ENCODE data around the gene SLC2A8.

DNA sequence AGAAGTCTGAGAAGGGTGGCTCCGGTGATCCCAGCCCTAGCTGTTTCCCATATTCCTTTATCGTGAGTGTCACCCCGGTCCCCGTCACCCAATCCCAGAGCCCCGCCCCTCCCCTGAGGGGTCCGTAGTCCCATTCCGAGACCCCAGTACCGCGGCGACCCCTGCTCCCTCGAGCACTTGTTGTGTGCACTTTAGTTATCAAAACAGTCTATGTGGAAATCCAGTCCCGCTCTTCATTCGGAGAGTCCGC, 54.6 kb downstream of the SLC2A8 start:
- TF ChIP-seq, protein P1, sequence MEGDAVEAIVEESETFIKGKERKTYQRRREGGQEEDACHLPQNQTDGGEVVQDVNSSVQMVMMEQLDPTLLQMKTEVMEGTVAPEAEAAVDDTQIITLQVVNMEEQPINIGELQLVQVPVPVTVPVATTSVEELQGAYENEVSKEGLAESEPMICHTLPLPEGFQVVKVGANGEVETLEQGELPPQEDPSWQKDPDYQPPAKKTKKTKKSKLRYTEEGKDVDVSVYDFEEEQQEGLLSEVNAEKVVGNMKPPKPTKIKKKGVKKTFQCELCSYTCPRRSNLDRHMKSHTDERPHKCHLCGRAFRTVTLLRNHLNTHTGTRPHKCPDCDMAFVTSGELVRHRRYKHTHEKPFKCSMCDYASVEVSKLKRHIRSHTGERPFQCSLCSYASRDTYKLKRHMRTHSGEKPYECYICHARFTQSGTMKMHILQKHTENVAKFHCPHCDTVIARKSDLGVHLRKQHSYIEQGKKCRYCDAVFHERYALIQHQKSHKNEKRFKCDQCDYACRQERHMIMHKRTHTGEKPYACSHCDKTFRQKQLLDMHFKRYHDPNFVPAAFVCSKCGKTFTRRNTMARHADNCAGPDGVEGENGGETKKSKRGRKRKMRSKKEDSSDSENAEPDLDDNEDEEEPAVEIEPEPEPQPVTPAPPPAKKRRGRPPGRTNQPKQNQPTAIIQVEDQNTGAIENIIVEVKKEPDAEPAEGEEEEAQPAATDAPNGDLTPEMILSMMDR (conservative IDR thresholded peaks at IDR 0.05; ENCODE audit: low read depth, low read length), result no peak
- TF ChIP-seq EZH2 (IDR thresholded peaks at IDR 0.05; ENCODE audit: low read length, unreplicated experiment), result no peak

Data from PC-3 (cell line).